Breast epithelium (tissue), 3 donors: Measurements from ENCODE around the gene ACACA.

Experiments
- CTCF ChIP-seq, 3 donors: fragments of 450-650 bp; IDR thresholded peaks; one replicate each; pipeline ENCODE4 v1.5.1; 2016 to 2017; ENCODE audit warnings: antibody characterized with exemption in 3 of 3, mild to moderate bottlenecking in 3 of 3, moderate library complexity in 3 of 3
- POLR2A ChIP-seq: fragments of 450-650 bp; IDR thresholded peaks from one replicate; pipeline ENCODE4 v1.6.1; 2016; ENCODE audit warnings: antibody characterized with exemption, mild to moderate bottlenecking, moderate library complexity

DNA sequence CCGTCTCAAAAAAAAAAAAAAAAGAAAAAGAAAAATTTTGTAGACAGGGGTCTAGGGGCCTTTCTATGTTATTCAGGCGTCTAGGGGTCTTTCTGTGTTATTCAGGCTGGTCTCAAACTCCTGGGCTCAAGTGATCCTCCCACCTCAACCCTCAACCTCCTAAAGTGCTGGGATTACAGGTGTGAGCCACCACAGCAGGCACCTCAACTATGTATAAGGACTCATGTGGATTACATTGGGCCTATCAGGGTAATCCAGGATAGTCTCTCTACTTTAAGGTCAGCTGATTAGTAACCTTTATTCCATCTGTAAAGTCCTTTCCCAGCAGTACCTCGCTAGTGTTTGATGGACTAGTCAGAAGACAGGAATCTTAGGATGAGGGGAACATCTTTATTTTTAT is 22.4 kb upstream of the ACACA start:
- TF ChIP-seq CTCF (IDR thresholded peaks at IDR 0.05) (no peak), POLR2A (no peak)
